NCI-H526 (cell line): ENCODE measurements around the gene TSKS.
"Not testable (repeated sequence)": the region's sequence is repeated elsewhere in the genome, so short reads cannot be mapped to it uniquely, and the experiment has no call there.

Source experiments
- DNase-seq, 2 experiments: peaks; one replicate each; lab custom pipeline; 2025; lab: John Stamatoyannopoulos, UW

The TSKS gene

DNA sequence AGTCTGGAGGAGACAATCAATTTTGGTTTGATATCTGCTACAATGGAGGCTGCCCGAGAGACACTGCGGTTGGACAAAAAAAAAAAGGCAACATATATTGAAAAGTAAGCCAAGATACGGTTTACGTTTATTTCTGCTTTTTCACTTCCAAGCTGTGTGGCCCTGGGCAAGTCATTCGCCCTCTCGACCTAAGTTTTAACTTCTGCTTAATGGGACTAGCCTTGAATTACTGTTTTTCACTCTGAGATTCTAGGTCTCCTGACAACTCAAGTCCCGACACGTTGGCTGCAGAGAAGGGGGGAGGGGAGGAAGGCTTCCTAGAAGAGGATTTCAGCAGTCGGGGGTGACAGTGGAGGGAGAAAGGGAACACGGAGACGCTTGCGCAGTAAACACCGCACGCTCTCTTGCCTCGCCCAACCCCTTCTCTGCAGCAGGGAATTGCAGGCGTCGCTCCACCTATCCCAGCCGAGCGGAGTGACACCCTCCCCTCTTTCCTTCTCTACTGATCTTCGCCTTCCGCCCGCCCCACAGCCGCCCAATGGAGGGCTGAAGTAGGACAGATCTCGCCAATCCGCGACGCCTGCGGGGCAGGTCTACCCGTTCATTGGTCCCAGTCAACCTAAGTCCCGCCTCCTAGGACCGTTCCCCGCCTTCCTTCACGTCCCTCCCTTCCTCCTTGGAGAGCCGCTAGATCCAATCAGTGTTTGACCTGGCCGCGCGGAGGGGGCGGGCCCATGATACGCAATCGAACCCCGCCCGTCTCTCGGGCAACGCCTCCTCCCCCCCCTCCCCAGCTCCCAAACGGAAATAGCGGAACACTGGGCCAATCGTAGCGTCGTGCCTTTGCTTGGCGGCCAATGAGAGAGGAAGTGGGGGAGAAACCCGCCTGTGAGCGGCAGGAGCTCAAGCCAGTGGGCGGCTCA lies 3.2 kb upstream of the TSKS start:
- DNase-seq, result peak; percentile 100

DNA sequence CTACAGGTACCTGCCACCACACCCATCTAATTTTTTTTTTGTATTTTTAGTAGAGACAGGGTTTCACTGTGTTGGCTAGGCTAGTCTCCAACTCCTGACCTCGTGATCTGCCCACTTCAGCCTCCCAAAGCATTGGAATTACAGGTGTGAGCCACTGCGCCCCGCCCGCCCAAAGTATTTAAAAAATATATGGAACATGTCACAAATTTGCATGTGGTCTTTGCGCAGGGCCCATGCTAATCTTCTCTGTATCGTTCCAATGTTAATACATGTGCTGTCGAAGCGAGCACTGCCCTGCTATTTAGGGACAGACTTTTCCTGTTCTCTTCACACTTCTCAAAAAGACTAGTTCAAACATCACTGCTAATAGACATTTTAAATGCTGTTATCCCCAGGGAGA lies 1.2 kb upstream of the TSKS start:
- peak; percentile 56 to 74 for DNase-seq

DNA sequence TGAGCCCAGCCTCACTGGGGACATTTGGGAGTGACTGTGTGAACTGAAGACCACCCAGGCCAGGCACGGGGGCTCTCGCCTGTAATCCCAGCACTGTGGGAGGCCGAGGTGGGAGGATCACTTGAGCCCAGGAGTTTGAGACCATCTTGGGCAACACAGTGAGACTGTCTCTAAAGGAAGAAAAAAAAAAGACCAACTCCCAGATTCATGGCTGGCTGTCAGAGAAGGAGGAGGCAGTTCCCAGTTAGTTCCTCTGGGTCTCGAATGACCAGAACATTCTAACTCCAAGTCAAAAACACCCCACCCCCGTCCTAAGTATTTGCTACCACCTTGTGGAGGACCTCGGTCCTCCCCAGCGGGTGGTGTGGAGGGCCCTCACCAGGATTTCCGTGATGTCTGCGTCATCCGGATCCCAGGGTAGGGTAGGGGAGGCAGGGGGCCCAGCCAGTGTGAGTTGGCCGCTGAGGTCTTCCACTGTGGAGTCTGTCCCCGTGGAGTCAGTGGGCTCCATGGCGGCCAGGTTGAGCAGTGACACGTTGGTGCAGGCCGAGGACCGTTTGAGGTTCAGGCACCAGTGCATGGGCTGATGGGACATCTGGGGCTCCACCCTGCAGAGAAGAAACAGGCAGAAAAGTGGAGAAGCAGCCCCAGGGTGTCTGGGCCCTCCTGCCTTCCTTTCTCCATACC lies 1.3 kb downstream of the TSKS start:
- peak in 1 of 2 experiments; percentile 15 for DNase-seq

DNA sequence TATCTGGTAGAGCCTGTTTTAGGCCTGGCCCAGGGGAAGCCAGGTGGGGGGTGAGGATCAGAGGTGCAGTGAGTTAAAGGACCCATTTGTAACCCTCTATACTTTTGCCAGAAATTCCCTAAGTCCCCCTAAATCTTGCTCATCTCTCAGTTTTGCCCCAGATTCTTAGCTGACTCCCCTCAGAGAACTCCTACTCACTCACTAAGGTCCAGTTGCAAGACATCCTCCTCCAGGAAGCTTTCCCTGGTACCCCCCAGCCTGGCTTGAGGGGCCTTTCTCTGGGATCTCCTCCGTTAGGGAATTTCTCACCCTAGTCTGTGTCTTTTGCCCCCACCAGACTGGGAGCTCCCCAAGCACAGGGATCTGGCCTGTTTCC lies 1.9 kb downstream of the TSKS start:
- DNase-seq, result no peak

DNA sequence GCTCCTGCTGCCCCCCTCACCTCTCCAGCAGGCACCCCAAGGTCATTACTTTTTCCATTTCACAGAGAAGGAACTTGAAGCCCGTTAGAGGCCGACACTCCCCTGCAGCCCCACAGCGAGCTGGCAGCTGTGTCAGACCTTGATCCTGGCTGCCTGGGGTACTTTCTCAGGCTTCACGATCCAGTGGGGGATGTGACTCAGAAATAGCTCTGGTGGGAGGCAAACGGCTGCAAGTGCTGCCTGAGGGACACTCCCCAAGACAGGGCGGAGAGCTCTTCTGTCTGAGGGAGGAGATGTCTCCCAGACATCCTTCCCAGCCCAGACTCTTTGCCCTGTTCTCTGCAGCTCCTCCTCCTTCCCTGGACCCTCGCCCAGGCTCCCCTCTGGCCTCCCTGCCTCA lies 4.8 kb downstream of the TSKS start:
- no peak for DNase-seq

DNA sequence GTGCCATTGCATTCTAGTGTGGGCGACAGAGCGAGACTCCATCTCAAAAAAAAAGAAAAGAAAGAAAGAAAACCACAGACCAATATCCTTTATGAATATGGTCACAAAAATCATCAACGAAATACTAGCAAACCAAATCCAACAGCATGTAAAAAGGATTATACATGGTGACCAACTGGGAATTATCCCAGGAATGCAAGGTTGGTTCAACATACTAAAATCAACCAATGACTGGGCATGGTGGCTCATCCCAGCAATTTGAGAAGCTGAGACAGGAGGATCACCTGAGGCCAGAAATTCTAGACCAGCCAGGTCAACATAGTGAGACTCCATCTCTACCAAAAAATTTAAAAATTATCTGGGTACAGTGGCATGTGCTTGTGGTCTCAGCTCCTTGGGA lies 7.2 kb downstream of the TSKS start:
- DNase-seq, result no peak

DNA sequence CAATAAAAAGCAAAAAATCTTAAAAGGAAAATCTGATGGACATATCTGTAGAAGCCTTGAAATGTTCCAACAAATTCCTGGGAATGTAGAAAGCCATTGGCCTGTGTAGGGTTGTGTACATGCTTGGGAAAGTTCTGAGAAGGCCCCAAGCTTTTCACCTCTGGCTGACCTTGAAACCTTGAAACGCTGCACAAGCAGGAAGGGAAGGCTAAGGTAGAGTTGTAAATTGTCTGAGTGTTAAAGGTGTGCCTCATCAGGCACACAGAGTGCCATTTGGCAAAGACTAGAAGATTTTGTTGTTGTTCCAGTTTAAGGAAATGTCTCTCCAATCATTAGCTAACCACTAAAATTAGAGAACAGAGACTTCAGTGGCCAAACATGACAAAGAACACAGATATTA lies 10.4 kb downstream of the TSKS start:
- no peak for DNase-seq

DNA sequence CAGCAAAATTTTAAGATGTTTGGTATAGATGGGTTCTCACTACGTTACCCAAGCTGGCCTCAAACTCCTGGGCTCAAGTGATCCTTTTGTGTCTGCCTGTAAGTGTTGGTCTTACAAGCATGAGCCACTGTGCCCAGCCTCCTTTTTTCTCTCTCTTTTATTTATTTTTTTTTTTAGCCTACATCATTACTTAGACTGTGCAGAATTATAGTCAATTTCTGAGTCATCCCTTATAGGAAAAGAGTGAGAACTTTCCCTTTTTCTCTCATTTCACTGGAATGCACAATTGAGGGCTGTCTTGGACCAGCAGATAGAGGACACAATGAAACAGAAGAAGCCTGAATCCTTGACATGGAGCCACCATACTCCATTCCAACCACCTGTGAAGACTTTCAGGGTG lies 13.3 kb downstream of the TSKS start:
- DNase-seq, result no peak

DNA sequence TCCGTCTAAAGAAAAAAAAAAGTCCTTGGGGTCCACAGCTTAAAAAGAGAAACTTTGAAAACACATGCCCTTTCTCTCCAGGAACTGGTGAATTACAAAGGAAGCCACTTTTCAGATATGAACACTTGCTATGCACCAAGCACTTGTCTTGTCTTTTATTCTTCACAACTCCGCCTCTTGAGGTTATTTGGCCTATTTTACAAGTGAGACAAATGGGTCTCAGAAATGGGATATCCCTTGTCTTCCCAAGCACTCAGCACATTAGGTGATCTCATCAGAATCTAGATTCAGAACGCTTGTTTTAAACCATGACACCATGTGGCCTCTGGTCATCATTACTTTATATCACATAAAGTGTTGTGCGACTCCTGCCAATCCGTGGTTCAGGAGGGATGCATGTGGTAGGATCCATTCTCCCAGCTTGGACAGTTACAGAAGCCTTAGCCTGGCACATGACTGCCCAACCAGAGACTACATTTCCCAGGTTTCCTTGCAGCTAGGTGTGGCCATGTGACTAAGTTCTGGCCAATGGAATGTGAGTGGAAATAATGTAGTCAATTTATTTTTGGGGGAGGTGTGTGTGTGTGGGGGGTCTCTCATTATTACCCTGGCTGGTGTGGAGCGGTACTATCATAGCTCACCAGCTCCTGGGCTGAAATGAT lies 13.9 kb downstream of the TSKS start:
- peak in 1 of 2 experiments; percentile 15 for DNase-seq

DNA sequence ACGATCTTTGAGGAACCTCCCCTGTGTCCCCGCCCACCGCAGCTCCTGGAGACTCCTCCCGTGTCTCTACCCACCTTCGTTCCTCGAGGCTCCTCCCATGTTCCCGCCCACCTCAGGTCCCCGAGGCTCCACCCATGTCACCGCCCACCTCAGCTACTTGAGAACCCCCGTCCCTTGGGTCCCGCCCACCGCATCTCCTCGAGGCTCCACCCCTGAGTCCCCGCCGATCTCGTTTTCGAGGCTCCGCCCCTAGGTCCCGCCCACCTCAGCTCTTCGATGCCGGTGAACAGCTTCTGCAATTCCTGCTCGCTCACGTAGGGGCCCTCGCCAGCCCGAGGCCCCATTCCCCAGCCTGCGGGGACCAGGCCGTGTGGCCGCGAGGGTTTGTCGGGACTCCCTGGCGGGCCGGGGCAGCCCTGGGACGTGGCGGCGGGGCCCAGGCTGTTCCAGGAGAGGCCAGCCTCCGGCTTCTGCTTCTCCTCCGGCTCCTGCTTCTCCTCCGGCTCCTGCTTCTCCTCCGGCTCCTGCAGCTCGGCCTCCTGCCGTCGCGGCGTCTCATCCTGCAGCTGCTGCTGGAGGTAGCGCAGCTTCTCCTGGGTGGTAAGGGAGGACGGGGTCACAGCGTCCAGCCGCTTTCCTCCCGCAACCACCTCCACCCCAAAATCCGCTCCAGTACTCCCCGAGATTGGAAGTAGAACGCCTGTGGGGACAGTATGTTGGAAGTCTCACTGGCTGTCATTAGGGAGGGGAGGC lies 16.7 kb downstream of the TSKS start:
- peak; percentile 69 to 92 for DNase-seq

DNA sequence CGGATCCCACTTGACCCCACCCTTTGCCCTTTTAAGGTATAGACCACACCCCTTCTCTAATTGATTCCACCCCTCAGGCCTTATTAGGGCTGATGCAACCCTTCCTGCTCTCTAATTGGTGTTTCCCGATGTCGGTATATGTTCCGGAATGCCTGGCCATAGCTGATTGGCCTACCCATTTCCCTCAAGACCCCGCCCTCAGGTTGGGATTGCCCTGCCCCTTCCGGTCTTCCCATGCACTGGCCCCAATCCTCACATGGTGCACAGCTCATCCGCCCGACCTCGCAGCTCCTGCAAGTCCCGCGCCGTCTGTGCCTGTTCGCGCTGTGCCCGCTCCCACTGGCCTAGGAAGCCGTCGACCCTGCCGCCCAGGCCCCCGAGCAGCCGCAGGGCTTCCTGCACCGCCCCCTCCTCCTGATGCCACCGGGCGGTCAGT lies 18.1 kb downstream of the TSKS start:
- DNase-seq, result no peak

DNA sequence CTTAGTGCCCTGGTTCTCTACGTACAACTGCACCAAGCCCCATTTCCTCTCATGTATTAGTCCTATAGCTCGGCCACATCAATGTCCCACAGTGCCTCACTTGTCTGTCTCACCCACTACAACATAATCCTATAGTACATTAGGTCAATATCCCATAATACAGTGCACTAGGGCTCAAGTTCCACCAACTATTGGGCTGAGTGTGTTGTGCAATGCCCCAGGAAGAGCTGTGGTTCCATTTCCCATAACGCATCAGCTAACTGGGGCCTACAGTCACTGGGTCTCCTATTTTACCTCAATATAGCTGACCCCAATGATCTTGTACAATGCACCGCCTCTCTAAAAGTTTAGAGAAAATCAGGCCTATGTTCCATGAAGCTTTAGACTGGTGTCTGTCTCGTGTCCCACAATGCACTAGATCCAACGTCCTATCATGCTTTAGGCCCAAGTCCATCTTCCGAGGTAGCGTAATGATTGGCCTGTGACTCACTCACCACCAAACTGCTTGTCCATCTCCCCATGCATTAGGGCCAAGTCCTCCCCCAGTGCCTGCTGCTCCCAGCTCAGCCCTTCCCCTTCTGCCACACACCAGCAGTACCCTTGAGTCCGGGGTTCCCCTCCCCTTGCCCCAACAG lies 21.8 kb downstream of the TSKS start:
- DNase-seq, result no peak

DNA sequence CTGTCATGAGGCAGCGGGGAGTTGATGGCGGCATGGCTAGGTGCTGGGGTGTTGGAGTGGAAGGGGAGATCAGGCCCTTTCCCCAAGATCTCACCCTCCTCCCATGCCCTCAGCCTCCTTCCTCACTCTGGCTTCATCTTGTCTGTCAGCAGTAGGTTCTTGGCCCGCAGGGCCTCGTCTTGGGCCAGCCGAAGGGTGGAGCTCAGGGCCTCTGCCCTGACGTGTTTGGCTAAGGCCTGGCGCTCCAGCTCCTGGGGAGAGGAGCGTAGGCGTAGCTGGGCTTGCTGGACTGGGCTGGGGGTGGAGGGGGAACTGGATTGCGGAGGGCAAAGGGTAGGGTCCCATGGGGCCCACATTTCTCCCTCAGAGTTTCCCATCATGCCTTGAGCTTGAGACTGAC lies 23.2 kb downstream of the TSKS start:
- DNase-seq, result no peak

DNA sequence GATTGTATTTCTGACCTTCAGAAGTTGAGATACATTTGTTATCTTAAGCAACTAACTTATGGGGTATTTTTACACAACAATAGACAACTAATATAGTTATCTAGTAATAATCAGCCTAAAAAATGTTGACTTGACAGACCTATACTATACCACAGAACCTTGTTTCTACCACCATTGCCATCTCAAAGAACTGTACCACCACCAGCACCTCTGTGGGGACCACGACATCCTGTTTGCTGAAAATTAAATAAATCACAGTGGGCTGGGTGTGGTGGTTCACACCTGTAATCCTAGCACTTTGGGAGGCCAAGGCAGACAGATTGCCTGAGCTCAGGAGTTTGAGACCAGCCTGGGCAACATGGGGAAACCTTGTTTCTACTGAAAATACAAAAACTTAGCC lies 24.0 kb downstream of the TSKS start:
- no peak for DNase-seq

DNA sequence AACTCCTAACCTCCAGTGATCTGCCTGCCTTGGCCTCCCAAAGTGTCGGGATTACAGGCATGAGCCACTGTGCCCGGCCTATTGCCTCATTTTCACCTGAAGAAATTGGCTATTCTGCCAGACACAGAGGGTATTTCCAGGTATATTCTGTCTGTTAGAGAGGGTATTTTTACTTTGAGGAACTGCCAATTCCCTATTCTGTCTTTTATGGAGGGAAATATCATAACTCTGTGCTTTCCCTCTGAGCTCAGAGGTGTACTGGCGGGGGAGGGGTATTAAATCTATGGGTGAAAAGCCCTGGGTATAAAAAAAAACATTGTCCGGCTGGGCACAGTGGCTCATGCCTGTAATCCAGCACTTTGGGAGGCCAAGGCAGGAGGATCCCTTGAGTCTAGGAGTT lies 24.8 kb downstream of the TSKS start:
- DNase-seq, result no peak

DNA sequence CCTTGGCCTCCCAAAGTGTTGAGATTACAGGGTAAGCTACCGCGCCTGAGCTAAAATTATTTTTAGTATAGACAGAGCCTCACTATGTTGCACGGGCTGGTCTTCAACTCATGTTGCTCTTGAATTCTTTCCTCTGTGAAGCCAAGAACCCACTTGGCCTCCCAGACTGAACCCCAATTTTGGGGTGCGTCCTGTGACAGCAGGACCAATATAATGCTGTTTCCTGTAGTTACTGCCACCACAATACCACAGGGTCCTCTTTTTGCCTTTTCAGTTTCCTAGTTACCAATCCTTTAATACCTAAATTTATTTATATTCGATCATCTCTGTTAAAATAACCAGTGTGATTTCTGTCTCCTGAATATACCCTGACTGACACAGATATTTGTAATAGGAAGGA lies 32.9 kb downstream of the TSKS start:
- no peak for DNase-seq

DNA sequence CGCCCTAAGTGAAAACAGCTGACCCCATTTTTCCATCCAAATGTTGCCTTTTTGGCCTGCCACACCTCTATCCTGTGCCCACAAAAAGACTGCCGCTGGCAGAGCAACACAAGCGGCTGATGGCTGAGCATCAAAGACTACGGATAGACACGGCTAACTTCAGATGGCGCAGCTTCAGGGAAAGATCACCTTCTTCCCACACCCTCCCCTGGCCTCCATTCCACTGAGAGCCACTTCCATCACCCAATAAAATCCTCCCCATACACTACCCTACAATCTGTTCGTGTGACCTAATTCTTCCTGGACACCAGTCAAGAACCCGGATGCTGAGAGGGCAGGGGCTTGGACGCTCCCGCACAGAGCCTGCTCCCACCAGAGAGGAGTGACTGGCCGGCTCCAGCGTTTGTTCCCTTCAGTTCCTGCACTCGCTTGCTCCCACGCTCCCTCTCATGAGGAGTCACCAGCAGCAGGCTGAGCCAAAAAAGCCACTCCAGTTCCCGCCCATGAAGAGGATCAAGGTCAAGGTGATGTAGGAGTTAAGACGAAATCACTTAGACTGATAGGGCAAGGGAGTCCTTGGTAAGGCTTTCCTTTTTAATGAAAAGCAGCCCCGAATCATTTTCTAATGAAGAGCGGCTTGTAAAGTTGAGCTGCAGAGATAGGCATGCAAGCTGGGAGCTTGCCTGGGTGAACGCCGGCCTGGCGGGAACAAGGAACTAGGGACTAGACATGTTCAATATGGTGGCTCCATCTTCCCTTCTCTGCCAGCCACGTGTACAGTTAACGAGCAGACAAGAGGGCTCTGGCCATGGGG lies 35.7 kb downstream of the TSKS start:
- no peak for DNase-seq

DNA sequence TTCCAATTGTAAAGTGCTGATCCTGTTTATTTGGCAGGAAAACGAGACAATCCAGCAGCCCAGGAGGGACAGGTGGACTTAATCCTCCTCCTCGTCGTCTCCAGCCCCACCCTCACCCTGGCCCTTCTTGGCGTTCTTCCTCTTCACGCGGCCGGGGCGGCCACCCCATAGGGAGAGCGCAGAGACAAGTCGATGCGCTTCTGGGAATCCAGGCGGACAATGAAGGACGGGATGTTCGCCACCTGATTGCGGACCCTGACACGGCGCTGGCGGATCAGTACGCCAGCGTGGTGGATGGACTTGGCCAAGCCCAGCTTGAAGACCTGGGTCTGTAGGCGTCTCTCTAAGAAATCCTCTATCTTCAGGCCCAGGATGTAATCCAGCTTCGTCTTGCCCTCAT lies 43.7 kb downstream of the TSKS start:
- not testable (repeated sequence) for DNase-seq

DNA sequence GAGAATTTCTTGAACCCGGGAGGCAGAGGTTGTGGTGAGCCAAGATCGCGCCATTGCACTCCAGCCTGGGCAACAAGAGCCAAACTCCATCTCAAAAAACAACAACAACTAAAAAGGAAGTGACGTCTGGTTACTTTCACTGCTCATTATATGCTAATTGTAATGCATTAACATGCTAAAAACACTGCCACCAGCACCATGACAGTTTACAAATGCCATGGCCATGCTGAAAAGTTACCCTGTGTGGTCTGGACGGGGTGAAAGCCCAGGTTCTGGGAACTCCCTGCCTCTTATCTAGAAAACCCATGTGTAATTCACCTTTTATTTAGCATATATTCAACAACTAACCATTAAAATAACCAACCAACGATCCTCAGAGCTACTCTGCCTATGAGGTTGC lies 44.1 kb downstream of the TSKS start:
- no peak for DNase-seq

DNA sequence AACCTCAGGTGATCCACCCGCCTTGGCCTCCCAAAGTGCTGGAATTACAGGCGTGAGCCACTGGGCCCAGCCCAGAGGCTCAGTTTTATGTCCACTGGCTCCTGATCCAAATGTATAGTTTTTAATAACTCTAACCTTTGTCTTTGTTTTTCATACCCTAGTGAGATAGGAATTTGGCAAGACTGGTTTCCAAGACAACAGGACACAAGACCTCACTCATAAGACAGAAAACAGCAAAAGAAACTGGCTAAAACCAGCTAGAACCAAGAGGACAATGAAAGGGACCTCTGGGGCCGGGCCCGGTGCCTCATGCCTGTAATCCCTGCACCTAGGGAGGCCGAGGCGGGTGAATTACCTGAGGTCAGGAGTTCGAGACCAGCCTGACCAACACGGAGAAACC lies 44.6 kb downstream of the TSKS start:
- no peak for DNase-seq

DNA sequence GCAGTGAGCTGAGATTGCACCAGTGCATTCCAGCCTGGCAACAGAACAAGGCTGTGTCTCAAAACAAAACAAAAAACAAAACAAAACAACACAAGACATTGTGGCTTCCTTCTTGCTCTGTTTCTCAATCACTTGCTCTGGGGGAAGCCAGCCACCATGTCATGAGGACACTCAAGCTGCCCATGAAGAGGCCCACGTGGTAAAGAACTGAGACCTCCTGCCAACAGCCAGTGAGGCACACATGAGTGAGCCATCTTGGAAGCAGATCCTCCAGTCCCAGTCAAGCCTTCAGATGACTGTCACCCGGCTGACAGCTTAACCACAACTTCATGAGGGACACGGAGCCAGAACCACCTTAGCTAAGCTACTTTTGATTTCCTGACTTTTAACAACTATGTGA lies 47.0 kb downstream of the TSKS start:
- DNase-seq, result no peak
